Measurements from ENCODE around the gene PALLD. TPM values are rescaled to one million over a fixed set of nuclear protein-coding genes. Genes with fewer than 3 reads are reported as not detected.

Gene PALLD
- total and polyA plus RNA-seq, 2 of the 13 experiments (the other 11 are each of a cell fraction or from before 2014, with no cell fraction given), result 0.50 to 1.5 TPM

- TF ChIP-seq ZBTB40 (IDR thresholded peaks at IDR 0.05) (no peak), ZBTB40 (CRISPR knock-in tag; IDR thresholded peaks at IDR 0.05) (no peak), ZFP41 (CRISPR knock-in tag; IDR thresholded peaks at IDR 0.05; ENCODE audit: borderline replicate concordance) (no peak)
Measured at GRCh38 chr4:168655182-168655581, 158.3 kb downstream of the PALLD start (continued).

DNA sequence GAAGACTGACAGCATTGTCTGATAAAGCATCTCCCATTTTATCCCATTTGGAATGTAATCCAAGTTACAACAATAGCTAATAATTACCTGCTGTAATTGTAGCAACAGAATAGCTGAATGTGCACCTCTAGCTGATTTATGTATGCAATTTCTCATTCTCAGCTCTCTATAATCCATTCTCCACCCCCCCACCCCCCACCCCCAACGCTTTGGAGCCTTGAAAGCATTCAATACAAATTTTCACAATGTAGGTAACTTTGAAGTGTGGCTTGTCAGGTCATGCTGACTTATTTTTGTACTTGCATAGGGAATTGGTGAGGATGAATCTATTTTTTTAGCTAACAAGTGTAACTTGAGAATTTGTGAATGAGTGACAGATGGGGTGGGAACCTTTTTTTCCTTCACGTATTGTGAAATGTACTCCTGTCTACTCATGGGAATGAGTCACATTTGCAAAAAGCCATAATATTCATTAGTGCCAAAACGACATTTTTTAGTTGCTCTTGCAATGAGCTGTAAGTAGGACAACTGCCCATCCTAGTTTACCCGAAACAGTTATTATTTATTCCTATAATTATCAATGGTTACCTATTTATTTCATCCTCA lies 159.3 kb downstream of the PALLD start:
- H3K4me2 ChIP-seq (ENCODE audit: low read depth, low read length), result no peak overlapping the region
- BruUV-seq (replicated peaks), result no TSS peak
- POLR2A ChIA-PET, result no interaction called here
- no peak for TF ChIP-seq RCOR2 (CRISPR knock-in tag; IDR thresholded peaks at IDR 0.05)
- TF ChIP-seq REXO4 (CRISPR knock-in tag; IDR thresholded peaks at IDR 0.05; ENCODE audit: borderline replicate concordance), result no peak
- TF ChIP-seq ZNF766 (CRISPR knock-in tag; IDR thresholded peaks at IDR 0.05; ENCODE audit: borderline replicate concordance), result no peak
- TF ChIP-seq, protein P1, sequence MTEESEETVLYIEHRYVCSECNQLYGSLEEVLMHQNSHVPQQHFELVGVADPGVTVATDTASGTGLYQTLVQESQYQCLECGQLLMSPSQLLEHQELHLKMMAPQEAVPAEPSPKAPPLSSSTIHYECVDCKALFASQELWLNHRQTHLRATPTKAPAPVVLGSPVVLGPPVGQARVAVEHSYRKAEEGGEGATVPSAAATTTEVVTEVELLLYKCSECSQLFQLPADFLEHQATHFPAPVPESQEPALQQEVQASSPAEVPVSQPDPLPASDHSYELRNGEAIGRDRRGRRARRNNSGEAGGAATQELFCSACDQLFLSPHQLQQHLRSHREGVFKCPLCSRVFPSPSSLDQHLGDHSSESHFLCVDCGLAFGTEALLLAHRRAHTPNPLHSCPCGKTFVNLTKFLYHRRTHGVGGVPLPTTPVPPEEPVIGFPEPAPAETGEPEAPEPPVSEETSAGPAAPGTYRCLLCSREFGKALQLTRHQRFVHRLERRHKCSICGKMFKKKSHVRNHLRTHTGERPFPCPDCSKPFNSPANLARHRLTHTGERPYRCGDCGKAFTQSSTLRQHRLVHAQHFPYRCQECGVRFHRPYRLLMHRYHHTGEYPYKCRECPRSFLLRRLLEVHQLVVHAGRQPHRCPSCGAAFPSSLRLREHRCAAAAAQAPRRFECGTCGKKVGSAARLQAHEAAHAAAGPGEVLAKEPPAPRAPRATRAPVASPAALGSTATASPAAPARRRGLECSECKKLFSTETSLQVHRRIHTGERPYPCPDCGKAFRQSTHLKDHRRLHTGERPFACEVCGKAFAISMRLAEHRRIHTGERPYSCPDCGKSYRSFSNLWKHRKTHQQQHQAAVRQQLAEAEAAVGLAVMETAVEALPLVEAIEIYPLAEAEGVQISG (CRISPR knock-in tag; IDR thresholded peaks at IDR 0.05), result no peak
- TF ChIP-seq PHF21A (CRISPR knock-in tag; IDR thresholded peaks at IDR 0.05), result no peak
- TF ChIP-seq RFX1 (IDR thresholded peaks at IDR 0.05), result no peak
- TF ChIP-seq CCDC6 (CRISPR knock-in tag; IDR thresholded peaks at IDR 0.05), result no peak
- TF ChIP-seq THAP11 (CRISPR knock-in tag; IDR thresholded peaks at IDR 0.05), result no peak
- TF ChIP-seq ZKSCAN1 (IDR thresholded peaks at IDR 0.05; ENCODE audit: low read length), result no peak
- no peak for TF ChIP-seq SIX4 (CRISPR knock-in tag; IDR thresholded peaks at IDR 0.05)
- no peak for TF ChIP-seq HDAC1 (CRISPR knock-in tag; IDR thresholded peaks at IDR 0.05)

More for the DNA sequence above, 159.3 kb downstream of the PALLD start:
- CTCF ChIA-PET (ENCODE audit: low intra/inter-chr PET ratio, low total read pairs), result no interaction called here
- intact Hi-C loops (cut with micrococcal nuclease; ENCODE audit: unreplicated experiment) (no loop called here), in situ Hi-C loops (cut with HindIII; ENCODE audit: extremely low pct_ligation_motif_present, low pct_unique_long_range_greater_than_20kb) (no loop called here)
- Histone ChIP-seq H3K79me2 (ENCODE audit: insufficient read depth, low read length) (no peaks in the 10 kb centered on the region), H3K27ac (ENCODE audit: extremely low read length, insufficient read depth, low read length) (no peak overlapping the region), H3K4me1 (ENCODE audit: insufficient read depth, low read length) (no peaks in the 10 kb centered on the region), H4K20me1 (ENCODE audit: insufficient read depth, low read length) (no peaks in the 10 kb centered on the region), H2AFZ (ENCODE audit: low read length) (no peak overlapping the region), H3K36me3 (replicated peaks in 1 of 2; ENCODE audit: control insufficient read depth in 1 of 2, insufficient read depth in 2 of 2, low read length in 2 of 2) (no peaks in the 10 kb centered on the region), H3K27me3 (ENCODE audit: control insufficient read depth in 1 of 2, insufficient read depth in 2 of 2, low read length in 2 of 2) (no peaks in the 10 kb centered on the region; a peak in 2 of 5 replicates), H3K4me3 (replicated peaks in 1 of 3; ENCODE audit: insufficient read depth in 1 of 3, low read depth in 2 of 3, low read length in 3 of 3) (no peak overlapping the region), H3K9ac (ENCODE audit: insufficient read depth, low read depth, low read length) (no peak overlapping the region), H3K9me3 (ENCODE audit: low read length) (no peaks in the 10 kb centered on the region)
- FAIRE-seq (no peak), DNase-seq (ENCODE audit: low spot score) (no peak), ATAC-seq (no peak)
- WGBS (ENCODE audit: low lambda C conversion rate), result 8% methylated on average over 4 of the region's 4 CpGs
